ENCODE data around the gene NAGLU.

DNA sequence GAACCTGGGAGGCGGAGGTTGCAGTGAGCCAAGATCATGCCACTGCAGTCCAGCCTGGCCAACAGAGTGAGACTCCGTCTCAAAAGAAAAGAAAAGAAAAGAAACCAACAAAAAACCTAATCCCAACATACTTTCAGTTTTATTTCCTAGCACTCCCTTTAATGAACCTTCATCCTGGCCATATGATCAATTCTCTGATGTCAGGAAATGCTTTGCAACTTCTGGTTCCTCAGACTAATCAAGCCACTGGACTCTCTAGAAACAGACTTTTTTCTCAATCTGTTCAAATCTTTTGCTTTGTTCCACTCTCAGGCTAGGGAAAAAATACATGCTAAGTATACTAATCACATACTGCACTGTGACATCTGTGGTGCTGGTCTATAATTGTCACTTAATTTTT, 54.8 kb downstream of the NAGLU start:
- TF ChIP-seq, protein P1, sequence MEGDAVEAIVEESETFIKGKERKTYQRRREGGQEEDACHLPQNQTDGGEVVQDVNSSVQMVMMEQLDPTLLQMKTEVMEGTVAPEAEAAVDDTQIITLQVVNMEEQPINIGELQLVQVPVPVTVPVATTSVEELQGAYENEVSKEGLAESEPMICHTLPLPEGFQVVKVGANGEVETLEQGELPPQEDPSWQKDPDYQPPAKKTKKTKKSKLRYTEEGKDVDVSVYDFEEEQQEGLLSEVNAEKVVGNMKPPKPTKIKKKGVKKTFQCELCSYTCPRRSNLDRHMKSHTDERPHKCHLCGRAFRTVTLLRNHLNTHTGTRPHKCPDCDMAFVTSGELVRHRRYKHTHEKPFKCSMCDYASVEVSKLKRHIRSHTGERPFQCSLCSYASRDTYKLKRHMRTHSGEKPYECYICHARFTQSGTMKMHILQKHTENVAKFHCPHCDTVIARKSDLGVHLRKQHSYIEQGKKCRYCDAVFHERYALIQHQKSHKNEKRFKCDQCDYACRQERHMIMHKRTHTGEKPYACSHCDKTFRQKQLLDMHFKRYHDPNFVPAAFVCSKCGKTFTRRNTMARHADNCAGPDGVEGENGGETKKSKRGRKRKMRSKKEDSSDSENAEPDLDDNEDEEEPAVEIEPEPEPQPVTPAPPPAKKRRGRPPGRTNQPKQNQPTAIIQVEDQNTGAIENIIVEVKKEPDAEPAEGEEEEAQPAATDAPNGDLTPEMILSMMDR (conservative IDR thresholded peaks at IDR 0.05), result no peak
- no peak for TF ChIP-seq ZFX (IDR thresholded peaks at IDR 0.05)

Data from C4-2B (cell line).